HG03025 (cell line): ENCODE data around the gene SYNPR.

Source experiments
- ATAC-seq: cut with Tn5 transposase; IDR thresholded peaks from one replicate; pipeline ENCODE4 v1.9.1; 2021; ENCODE audit warnings: mild to moderate bottlenecking, moderate library complexity; ENCODE audit not compliant: unreplicated experiment, low FRiP score

Gene SYNPR

DNA sequence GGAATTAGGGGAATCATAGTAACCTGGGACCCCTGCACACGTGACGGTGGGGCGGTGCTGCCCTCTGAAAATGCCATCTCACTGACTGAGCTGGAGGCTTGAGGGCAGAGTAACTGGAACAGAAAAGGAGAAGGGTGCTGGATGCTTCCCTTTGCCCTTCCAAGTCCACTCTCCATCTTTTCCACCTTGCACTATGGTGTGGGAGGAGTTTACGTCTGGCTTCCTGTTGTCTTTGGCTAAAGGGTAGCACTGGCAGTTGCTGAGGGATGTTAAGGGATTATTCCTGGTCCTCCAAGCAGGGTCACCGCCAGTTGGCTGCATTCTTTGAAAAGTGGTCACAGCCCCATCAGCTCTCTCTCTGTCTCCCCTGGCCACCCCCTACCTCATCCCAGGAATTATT lies 245.0 kb downstream of the SYNPR start:
- no peak for ATAC-seq

- ATAC-seq = peak; percentile 66
Observed at GRCh38 chr3:63528325-63529000, 250.4 kb downstream of the SYNPR start.

GRCh38 chr3:63532521-63532920 lies 254.4 kb downstream of the SYNPR start:
- ATAC-seq = no peak

DNA sequence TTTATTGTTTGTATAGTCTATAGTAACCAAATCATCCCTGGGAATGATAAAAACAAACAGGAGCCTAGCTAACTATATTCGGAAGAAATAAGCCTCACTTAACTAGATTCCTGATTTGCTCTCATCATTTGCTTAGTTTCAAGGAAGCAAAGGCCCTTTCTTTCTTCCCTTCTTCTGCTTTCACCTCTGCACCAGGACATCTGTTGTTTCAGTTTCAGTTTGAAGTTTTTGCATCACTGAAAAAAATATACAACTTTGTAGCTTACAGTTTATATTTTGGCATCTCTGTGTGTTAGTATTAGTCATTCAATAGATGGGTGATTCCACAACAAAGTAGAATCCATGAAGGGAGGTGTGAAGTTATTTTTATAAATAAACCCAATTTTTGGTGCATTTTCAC lies 260.8 kb downstream of the SYNPR start:
- ATAC-seq = no peak

GRCh38 chr3:63555767-63556166 lies 277.7 kb downstream of the SYNPR start:
- ATAC-seq = no peak

- ATAC-seq = no peak
Observed at GRCh38 chr3:63556401-63556800, 278.3 kb downstream of the SYNPR start.

DNA sequence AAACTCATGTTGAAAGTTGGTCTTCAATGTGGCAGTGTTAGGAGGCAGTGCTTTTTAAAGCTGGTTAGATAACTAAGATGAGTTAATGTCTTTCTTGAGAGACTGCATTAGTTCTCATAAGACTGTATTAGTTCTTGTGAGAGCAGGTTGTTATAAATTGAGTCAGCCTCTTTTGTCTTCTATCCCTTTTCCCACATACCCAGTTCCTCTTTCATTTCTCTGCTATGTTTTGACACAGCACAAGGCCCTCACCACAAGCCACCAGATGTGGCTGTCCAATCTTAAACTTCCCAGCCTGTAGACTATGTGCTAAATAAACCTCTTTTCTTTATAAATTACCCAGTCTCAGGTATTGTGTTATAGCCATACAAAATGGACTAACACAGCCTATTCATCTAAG lies 279.8 kb downstream of the SYNPR start:
- ATAC-seq = peak; percentile 97

DNA sequence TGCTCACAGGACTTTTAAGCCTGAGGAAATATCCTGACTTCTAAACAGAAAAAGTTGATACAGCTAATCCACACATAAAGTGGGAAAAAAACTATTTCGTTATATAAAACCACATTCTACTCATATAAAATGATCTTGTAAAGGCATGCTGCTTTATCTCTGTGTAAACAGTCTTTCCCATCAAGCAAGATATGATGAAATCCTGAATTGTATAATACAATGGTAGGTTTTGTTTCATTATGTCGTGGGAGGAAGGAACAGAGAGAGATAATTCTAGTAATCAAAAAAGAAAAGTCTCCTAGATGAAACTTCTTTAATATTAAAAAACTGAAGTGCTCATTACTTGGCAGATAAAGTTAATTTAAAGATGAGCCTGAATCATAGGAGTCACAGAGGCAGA lies 281.8 kb downstream of the SYNPR start:
- no peak for ATAC-seq

DNA sequence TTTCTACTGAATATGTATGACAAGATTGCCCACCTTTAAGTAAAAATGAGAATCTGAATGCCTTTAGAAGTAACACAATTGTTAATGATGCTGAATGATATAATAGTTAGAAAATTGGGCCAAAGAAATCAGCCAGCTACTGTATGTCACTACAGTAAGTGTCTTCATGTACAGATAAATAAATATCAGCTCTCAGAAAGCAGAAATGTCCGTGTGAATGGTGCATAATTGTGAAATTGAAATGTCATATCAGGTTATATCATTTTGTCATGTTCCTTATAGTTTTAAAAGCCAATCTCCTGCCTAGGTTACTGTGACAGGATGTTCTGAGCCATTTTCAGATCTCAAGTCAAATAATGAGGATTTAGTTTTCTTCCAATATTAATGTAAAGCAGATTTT lies 283.8 kb downstream of the SYNPR start:
- ATAC-seq = no peak

DNA sequence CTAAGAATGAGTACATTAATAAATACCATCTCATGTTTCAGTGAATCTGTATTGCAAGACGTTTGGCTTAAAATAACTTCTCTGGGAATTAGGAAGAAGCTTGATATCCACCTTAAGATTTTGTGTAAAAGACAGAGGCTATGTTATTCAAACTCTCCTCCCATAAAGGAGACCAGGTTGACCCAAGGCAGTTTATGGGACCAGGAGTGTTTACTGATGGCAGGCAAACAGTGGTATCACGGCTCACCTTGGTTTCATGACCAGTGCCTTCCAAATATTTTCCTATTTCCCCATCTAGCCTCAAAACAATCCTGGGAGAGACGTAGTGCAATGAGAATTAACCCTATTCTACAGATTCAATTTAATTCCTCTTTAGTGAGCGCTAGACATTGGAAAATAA lies 284.2 kb downstream of the SYNPR start:
- ATAC-seq = no peak

DNA sequence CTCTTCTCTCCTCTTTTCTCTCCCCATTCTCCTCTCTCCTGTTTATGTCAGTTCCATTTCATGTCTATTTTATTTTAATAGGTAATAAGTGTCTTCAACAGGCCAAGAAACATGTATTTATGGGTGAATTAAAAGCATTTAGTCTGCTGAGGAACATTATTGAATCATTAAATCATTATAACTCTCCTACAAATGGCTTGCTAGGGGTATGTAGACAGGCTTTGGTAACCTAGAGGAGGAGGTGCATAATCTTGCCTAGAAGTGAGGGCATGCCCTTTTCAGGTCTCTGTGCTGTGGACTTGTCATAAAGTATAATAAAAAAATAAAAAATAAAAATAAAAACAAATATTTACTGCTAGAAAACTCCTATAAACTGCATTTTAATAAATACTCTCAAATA lies 285.5 kb downstream of the SYNPR start:
- no peak for ATAC-seq

- no peak for ATAC-seq
Observed at GRCh38 chr3:63565220-63565619, 287.1 kb downstream of the SYNPR start.

GRCh38 chr3:63571682-63572081 lies 293.6 kb downstream of the SYNPR start:
- ATAC-seq = no peak

- ATAC-seq = no peak
Observed at GRCh38 chr3:63576846-63577245, 298.7 kb downstream of the SYNPR start.

DNA sequence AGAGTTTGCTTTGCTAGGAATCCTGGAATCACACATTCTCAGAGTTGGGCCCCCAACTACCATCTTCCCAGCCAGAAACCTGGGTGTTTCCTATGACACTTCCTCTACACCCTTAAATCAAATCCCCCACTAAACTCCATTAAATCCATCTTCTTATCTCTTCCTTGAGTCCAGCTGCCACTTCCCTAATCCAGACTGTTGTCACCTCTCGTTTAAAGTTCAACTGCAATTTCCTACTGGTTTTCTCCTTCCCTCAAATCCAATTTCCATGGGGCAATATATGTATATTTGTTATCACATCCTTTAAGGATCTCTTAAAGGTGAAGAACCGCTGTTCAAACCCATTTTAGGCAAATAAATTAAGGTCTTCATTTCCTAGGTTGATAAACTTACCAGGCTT lies 300.8 kb downstream of the SYNPR start:
- ATAC-seq = no peak

- ATAC-seq = no peak
Observed at GRCh38 chr3:63580151-63580550, 302.0 kb downstream of the SYNPR start.

DNA sequence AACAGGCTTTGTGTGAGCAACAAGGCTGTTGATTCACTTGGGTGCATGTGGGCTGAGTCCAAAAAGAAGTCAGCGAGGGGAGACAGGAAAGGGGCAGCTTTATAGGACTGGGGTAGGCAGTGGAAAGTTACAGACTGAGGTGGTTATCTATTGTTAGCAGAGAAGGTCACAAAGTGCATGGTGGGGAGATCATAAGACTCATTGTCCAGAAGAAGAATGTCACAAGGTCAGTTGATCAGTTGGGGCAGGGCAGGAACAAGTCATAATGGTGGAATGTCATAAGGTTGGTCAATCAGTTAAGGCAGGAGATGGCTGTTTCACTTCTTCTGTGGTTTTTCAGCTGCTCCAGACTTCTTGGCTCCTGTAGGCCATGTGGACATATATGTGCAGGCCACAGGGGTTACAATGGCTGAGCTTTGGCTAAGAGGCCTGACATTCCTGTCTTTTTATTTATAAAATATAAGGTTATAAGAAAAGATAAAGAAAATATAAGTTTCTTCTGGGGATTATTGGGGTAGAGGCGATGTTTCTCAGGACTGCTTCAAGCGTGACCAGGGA lies 304.9 kb downstream of the SYNPR start:
- ATAC-seq = no peak

DNA sequence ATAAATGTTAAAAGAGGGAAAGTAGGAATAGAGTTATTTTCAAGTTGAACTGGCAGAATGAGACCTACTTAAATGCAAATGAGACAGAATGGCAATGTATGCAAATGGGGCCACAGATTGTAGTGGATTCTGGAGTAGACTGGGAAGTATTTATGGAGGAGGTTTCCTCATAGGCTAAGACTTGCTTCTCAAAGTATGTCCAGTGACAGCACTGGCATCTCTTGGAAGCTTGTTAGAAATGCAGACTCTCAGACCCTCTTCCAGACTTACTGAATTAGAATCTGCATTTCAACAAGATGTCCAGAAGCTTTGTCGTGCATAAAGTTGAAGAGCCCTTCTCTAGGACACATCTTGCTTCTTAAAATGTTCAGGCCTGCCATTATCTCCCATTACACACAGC lies 306.6 kb downstream of the SYNPR start:
- no peak for ATAC-seq

GRCh38 chr3:63585927-63586326 lies 307.8 kb downstream of the SYNPR start:
- no peak for ATAC-seq

- no peak for ATAC-seq
Observed at GRCh38 chr3:63588895-63589294, 310.8 kb downstream of the SYNPR start.

- ATAC-seq = no peak
Observed at GRCh38 chr3:63593779-63594178, 315.7 kb downstream of the SYNPR start.

DNA sequence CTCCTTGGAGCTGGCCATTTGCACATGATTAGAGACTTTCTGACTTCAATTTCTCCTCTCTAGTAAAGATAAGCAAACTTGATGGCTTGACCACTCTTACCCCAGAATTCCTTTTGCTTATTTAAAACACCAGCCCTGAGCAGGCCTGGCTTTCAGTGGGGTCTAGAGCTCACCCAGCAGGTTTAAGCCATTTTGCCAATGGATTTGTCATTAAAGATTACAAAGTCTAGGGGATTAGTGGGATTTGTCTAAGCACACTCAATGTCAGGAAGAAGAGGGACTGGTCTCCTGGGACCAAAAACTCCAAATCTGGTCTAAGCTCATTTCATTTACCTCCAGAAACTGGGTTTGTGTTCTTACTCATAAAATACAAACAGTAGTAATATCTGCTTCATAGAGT lies 317.1 kb downstream of the SYNPR start:
- no peak for ATAC-seq

DNA sequence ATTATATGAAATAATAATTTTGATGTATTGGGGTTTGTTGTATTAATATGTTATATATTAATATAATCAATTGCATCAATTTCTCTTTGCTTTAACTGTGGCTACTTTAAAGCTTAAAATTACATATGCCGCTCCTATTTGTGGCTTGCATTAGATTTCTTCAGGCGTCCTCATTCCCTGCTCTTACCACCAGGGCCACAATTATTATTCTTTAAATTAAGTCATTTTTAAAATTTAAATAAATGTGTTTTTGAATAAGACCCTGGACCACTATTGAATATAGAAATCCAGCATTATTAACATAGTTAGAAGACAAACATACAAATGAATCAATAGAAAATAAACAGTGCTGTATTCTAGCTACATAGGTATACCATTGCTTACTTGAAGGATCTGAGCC lies 318.9 kb downstream of the SYNPR start:
- ATAC-seq = no peak
